WTC11 (cell line): ENCODE data around the gene TNIK. TPM values are rescaled to one million over a fixed set of nuclear protein-coding genes. Genes with fewer than 3 reads are reported as not detected.

Source experiments
- ATAC-seq: fragments of 200-7000 bp; cut with Tn5 transposase; 2 replicates; pipeline ENCODE4 v1.10.0; 2021; ENCODE audit warnings: mild to moderate bottlenecking, moderate library complexity
- CTCF ChIA-PET: fragments of 300-600 bp; sonication (Branson Sonifier 250); formaldehyde crosslinking; loops from one replicate; lab custom pipeline; 2021; ENCODE audit warnings: antibody characterized with exemption; lab: Charles Lee
- POLR2A ChIA-PET: fragments of 350-600 bp; sonication (Branson Sonifier 250); formaldehyde crosslinking; loops from one replicate; lab custom pipeline; 2021; ENCODE audit warnings: antibody characterized with exemption; lab: Charles Lee
- DNase-seq: peaks from one replicate; pipeline ENCODE4 v3.0.0; 2021; ENCODE audit warnings: low spot score
- H3K27ac Mint-ChIP-seq: 2 replicates; pipeline ENCODE4 v1.8.0; 2021; ENCODE audit warnings: mixed read lengths
- H3K27me3 Mint-ChIP-seq: 2 replicates; pipeline ENCODE4 v1.8.0; 2021; ENCODE audit warnings: low read depth, mild to moderate bottlenecking, moderate library complexity, mixed read lengths
- H3K36me3 Mint-ChIP-seq: 2 replicates; pipeline ENCODE4 v1.8.0; 2021; ENCODE audit warnings: mixed read lengths
- H3K4me1 Mint-ChIP-seq: 2 replicates; pipeline ENCODE4 v1.8.0; 2022; ENCODE audit warnings: mixed read lengths
- H3K4me3 Mint-ChIP-seq: 2 replicates; pipeline ENCODE4 v1.8.0; 2021; ENCODE audit warnings: mild to moderate bottlenecking, moderate library complexity, mixed read lengths
- H3K9me3 Mint-ChIP-seq: 2 replicates; pipeline ENCODE4 v1.8.0; 2021; ENCODE audit warnings: mixed read lengths
- GABPB1 ChIP-seq: sonication (generic); formaldehyde crosslinking; IDR thresholded peaks from 2 replicates; pipeline ENCODE4 v1.8.1; 2023; ENCODE audit warnings: mild to moderate bottlenecking, missing genetic modification reagents
- KAT7 ChIP-seq: sonication (generic); formaldehyde crosslinking; IDR thresholded peaks from 2 replicates; pipeline ENCODE4 v1.8.1; 2023; ENCODE audit warnings: missing genetic modification reagents, mild to moderate bottlenecking, borderline replicate concordance
- MXD4 ChIP-seq: fragments of 250-450 bp; sonication (Bioruptor Pico); IDR thresholded peaks from 2 replicates; pipeline ENCODE4 v1.8.0; 2021; ENCODE audit warnings: mild to moderate bottlenecking, moderate library complexity, borderline replicate concordance
- MYBL2 ChIP-seq: sonication (generic); formaldehyde crosslinking; IDR thresholded peaks from 2 replicates; pipeline ENCODE4 v1.8.1; 2023; ENCODE audit warnings: mild to moderate bottlenecking, moderate library complexity, missing genetic modification reagents
- NFYB ChIP-seq: sonication (generic); formaldehyde crosslinking; conservative IDR thresholded peaks from 2 replicates; pipeline ENCODE4 v1.8.0; 2022; ENCODE audit warnings: low read depth, missing genetic modification reagents
- NR1H2 ChIP-seq: sonication (generic); formaldehyde crosslinking; IDR thresholded peaks from 2 replicates; pipeline ENCODE4 v1.9.0; 2021; ENCODE audit warnings: mild to moderate bottlenecking, moderate library complexity, missing genetic modification reagents
- ZNF416 ChIP-seq: fragments of 250-450 bp; sonication (Bioruptor Pico); IDR thresholded peaks from 2 replicates; pipeline ENCODE4 v1.9.0; 2021; ENCODE audit warnings: mild to moderate bottlenecking, inconsistent platforms
- total RNA-seq: library from RNA; stranded (reverse); gene quantifications from 3 replicates; pipeline ENCODE4 v1.2.3, GENCODE V29; 2021
- TF ChIP-seq, protein P1 (sequence below): sonication (generic); formaldehyde crosslinking; IDR thresholded peaks from 2 replicates; pipeline ENCODE4 v1.8.0; 2022; ENCODE audit warnings: missing genetic modification reagents
- TF ChIP-seq, protein P2 (sequence below): sonication (generic); formaldehyde crosslinking; IDR thresholded peaks from 2 replicates; pipeline ENCODE4 v1.8.0; 2022; ENCODE audit warnings: mild to moderate bottlenecking, missing genetic modification reagents
- TF ChIP-seq, protein P3 (sequence below): fragments of 250-450 bp; sonication (Bioruptor Pico); IDR thresholded peaks from 2 replicates; pipeline ENCODE4 v1.9.0; 2021; ENCODE audit warnings: mild to moderate bottlenecking, borderline replicate concordance
- TF ChIP-seq, protein P4 (sequence below): sonication (generic); formaldehyde crosslinking; IDR thresholded peaks from 2 replicates; pipeline ENCODE4 v1.8.1; 2023; ENCODE audit warnings: mild to moderate bottlenecking, missing genetic modification reagents, borderline replicate concordance
- TF ChIP-seq, protein P5 (sequence below): sonication (generic); formaldehyde crosslinking; IDR thresholded peaks from 2 replicates; pipeline ENCODE4 v1.8.0; 2023; ENCODE audit warnings: missing genetic modification reagents

TNIK gene
- total RNA-seq, 1 experiment from 2014 or later, result 50.3 TPM

DNA sequence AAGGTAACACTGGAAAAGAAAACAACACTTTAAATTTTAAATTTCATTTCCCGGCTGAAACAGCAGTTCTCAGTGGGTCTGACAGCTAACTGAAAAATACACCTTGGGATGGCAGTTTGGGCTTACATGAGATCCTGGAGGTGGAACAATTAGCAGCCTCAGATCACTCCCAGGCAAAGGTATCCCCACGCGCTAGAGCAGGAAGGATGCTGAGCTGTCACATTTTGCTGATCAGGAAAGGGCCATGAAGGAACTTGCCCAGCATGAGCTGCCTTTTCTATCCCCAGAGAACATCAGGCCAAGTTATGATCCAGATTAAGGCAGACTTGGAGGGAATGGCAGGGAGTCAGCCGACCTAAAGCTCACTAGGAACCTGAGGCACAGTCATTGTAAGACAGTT, 228.8 kb downstream of the TNIK start (continued):
- TF ChIP-seq, protein P1, sequence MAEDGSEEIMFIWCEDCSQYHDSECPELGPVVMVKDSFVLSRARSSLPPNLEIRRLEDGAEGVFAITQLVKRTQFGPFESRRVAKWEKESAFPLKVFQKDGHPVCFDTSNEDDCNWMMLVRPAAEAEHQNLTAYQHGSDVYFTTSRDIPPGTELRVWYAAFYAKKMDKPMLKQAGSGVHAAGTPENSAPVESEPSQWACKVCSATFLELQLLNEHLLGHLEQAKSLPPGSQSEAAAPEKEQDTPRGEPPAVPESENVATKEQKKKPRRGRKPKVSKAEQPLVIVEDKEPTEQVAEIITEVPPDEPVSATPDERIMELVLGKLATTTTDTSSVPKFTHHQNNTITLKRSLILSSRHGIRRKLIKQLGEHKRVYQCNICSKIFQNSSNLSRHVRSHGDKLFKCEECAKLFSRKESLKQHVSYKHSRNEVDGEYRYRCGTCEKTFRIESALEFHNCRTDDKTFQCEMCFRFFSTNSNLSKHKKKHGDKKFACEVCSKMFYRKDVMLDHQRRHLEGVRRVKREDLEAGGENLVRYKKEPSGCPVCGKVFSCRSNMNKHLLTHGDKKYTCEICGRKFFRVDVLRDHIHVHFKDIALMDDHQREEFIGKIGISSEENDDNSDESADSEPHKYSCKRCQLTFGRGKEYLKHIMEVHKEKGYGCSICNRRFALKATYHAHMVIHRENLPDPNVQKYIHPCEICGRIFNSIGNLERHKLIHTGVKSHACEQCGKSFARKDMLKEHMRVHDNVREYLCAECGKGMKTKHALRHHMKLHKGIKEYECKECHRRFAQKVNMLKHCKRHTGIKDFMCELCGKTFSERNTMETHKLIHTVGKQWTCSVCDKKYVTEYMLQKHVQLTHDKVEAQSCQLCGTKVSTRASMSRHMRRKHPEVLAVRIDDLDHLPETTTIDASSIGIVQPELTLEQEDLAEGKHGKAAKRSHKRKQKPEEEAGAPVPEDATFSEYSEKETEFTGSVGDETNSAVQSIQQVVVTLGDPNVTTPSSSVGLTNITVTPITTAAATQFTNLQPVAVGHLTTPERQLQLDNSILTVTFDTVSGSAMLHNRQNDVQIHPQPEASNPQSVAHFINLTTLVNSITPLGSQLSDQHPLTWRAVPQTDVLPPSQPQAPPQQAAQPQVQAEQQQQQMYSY, result no peak

DNA sequence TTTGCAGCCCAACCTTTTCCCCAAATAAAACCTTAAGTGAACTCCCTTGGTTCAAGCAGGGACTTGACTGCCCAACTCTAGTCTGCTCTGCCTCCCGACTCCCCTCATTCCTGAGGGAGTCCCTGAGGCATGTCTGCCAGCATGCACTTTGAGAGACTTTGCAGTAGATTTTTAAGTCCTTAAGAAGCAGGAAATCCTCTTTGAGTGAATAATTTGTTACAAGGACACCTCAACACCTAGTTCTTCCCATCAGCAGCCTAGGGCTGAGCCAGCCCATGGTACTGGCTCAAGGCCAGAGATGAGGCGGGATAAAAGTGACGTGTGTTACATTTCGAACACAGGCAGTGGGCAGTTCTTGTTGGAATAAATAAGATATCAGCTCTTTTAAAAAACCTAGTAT, 229.3 kb downstream of the TNIK start:
- POLR2A ChIA-PET, result no interaction called here
- Mint-ChIP-seq H3K27me3 (no peaks in the 10 kb centered on the region), H3K4me3 (no peak overlapping the region), H3K27ac (peak overlapping the region; percentile 47), H3K36me3 (peaks cover 10% of the 10 kb centered on the region), H3K4me1 (peaks cover 39% of the 10 kb centered on the region)
- DNase-seq, result no peak
- TF ChIP-seq, protein P2, sequence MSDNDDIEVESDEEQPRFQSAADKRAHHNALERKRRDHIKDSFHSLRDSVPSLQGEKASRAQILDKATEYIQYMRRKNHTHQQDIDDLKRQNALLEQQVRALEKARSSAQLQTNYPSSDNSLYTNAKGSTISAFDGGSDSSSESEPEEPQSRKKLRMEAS (CRISPR knock-in tag), result no peak
- TF ChIP-seq, protein P3, sequence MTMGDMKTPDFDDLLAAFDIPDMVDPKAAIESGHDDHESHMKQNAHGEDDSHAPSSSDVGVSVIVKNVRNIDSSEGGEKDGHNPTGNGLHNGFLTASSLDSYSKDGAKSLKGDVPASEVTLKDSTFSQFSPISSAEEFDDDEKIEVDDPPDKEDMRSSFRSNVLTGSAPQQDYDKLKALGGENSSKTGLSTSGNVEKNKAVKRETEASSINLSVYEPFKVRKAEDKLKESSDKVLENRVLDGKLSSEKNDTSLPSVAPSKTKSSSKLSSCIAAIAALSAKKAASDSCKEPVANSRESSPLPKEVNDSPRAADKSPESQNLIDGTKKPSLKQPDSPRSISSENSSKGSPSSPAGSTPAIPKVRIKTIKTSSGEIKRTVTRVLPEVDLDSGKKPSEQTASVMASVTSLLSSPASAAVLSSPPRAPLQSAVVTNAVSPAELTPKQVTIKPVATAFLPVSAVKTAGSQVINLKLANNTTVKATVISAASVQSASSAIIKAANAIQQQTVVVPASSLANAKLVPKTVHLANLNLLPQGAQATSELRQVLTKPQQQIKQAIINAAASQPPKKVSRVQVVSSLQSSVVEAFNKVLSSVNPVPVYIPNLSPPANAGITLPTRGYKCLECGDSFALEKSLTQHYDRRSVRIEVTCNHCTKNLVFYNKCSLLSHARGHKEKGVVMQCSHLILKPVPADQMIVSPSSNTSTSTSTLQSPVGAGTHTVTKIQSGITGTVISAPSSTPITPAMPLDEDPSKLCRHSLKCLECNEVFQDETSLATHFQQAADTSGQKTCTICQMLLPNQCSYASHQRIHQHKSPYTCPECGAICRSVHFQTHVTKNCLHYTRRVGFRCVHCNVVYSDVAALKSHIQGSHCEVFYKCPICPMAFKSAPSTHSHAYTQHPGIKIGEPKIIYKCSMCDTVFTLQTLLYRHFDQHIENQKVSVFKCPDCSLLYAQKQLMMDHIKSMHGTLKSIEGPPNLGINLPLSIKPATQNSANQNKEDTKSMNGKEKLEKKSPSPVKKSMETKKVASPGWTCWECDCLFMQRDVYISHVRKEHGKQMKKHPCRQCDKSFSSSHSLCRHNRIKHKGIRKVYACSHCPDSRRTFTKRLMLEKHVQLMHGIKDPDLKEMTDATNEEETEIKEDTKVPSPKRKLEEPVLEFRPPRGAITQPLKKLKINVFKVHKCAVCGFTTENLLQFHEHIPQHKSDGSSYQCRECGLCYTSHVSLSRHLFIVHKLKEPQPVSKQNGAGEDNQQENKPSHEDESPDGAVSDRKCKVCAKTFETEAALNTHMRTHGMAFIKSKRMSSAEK (CRISPR knock-in tag), result no peak
- TF ChIP-seq NR1H2 (CRISPR knock-in tag), result no peak
- TF ChIP-seq, protein P4, sequence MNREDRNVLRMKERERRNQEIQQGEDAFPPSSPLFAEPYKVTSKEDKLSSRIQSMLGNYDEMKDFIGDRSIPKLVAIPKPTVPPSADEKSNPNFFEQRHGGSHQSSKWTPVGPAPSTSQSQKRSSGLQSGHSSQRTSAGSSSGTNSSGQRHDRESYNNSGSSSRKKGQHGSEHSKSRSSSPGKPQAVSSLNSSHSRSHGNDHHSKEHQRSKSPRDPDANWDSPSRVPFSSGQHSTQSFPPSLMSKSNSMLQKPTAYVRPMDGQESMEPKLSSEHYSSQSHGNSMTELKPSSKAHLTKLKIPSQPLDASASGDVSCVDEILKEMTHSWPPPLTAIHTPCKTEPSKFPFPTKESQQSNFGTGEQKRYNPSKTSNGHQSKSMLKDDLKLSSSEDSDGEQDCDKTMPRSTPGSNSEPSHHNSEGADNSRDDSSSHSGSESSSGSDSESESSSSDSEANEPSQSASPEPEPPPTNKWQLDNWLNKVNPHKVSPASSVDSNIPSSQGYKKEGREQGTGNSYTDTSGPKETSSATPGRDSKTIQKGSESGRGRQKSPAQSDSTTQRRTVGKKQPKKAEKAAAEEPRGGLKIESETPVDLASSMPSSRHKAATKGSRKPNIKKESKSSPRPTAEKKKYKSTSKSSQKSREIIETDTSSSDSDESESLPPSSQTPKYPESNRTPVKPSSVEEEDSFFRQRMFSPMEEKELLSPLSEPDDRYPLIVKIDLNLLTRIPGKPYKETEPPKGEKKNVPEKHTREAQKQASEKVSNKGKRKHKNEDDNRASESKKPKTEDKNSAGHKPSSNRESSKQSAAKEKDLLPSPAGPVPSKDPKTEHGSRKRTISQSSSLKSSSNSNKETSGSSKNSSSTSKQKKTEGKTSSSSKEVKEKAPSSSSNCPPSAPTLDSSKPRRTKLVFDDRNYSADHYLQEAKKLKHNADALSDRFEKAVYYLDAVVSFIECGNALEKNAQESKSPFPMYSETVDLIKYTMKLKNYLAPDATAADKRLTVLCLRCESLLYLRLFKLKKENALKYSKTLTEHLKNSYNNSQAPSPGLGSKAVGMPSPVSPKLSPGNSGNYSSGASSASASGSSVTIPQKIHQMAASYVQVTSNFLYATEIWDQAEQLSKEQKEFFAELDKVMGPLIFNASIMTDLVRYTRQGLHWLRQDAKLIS, result no peak
- TF ChIP-seq, all 79 proteins: peak for 0
- H3K9me3 Mint-ChIP-seq, result peaks cover 5% of the 10 kb centered on the region
- peak; percentile 34; the same call in 1 of the 2 replicates for ATAC-seq
- CTCF ChIA-PET, result interaction anchor here (0.9 kb wide), 1 partner anchor 59 kb away, joined by 3 read pairs; no protein-coding TSS in a partner anchor

DNA sequence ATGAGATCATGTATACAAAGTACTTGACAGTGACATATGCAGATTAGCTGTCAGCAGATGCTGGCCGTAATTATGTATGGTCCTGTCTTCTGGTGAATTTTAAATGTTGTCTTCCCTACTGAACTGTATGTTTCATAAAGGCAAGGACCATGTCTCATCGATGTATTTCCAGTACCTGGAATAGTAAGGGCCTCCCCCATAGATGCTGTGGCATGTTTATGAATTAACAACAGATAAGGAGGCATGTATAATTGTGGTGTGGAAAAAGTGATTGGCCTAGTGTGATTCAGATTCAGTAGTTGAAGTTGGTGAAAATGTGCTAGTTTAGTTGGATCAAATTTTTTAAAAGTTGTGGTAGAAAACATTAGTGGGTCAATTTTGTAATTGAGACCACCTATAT, 231.0 kb downstream of the TNIK start:
- peaks cover 38% of the 10 kb centered on the region for H3K4me1 Mint-ChIP-seq
- DNase-seq (no peak), ATAC-seq (no peak)
- peaks cover 9% of the 10 kb centered on the region for H3K9me3 Mint-ChIP-seq
- H3K4me3 Mint-ChIP-seq, result no peak overlapping the region
- peaks cover 17% of the 10 kb centered on the region for H3K36me3 Mint-ChIP-seq
- H3K27me3 Mint-ChIP-seq, result no peaks in the 10 kb centered on the region
- H3K27ac Mint-ChIP-seq, result no peak overlapping the region
- POLR2A ChIA-PET, result no interaction called here
- CTCF ChIA-PET, result interaction anchor here (1.1 kb wide), 1 partner anchor 309 kb away, joined by 6 read pairs; no protein-coding TSS in a partner anchor
- TF ChIP-seq, protein P3 (CRISPR knock-in tag), result no peak
- TF ChIP-seq MXD4 (CRISPR knock-in tag) (no peak), ZNF416 (no peak), MYBL2 (no peak), GABPB1 (no peak), KAT7 (CRISPR knock-in tag) (no peak), NFYB (no peak)
- TF ChIP-seq, protein P5, sequence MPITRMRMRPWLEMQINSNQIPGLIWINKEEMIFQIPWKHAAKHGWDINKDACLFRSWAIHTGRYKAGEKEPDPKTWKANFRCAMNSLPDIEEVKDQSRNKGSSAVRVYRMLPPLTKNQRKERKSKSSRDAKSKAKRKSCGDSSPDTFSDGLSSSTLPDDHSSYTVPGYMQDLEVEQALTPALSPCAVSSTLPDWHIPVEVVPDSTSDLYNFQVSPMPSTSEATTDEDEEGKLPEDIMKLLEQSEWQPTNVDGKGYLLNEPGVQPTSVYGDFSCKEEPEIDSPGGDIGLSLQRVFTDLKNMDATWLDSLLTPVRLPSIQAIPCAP (CRISPR knock-in tag), result no peak
